HS-27A (cell line): Measurements from ENCODE around the gene DNM1.

ENCODE experiments used
- DNase-seq: peaks from one replicate; pipeline ENCODE4 v3.0.0-alpha.2; 2012; ENCODE audit warnings: low read depth, missing footprints

Gene DNM1

GRCh38 chr9:128205296-128205944, 2.2 kb downstream of the DNM1 start:
- DNase-seq, result no peak

GRCh38 chr9:128206484-128206883, 3.3 kb downstream of the DNM1 start:
- no peak for DNase-seq

GRCh38 chr9:128206916-128207910, 4.0 kb downstream of the DNM1 start:
- DNase-seq, result no peak

- DNase-seq, result no peak
Observed at GRCh38 chr9:128208386-128208785, 5.2 kb downstream of the DNM1 start.

GRCh38 chr9:128208946-128209669, 5.9 kb downstream of the DNM1 start:
- DNase-seq, result no peak

GRCh38 chr9:128211186-128211980, 8.2 kb downstream of the DNM1 start:
- no peak for DNase-seq

GRCh38 chr9:128211981-128212281, 8.8 kb downstream of the DNM1 start:
- no peak for DNase-seq

GRCh38 chr9:128213746-128214497, 10.7 kb downstream of the DNM1 start:
- no peak for DNase-seq

- DNase-seq, result no peak
Observed at GRCh38 chr9:128214571-128215490, 11.7 kb downstream of the DNM1 start.

- DNase-seq, result no peak
Observed at GRCh38 chr9:128215491-128216409, 12.6 kb downstream of the DNM1 start.

- DNase-seq, result no peak
Observed at GRCh38 chr9:128216781-128217553, 13.8 kb downstream of the DNM1 start.

- no peak for DNase-seq
Observed at GRCh38 chr9:128218172-128218517, 15.0 kb downstream of the DNM1 start.

GRCh38 chr9:128218518-128219389, 15.6 kb downstream of the DNM1 start:
- no peak for DNase-seq

- no peak for DNase-seq
Observed at GRCh38 chr9:128219831-128220230, 16.7 kb downstream of the DNM1 start.

GRCh38 chr9:128222026-128222425, 18.8 kb downstream of the DNM1 start:
- DNase-seq, result no peak

- no peak for DNase-seq
Observed at GRCh38 chr9:128222880-128223670, 19.9 kb downstream of the DNM1 start.
